HG03442 (cell line): ENCODE data around the gene FAM9C.
"Not testable (repeated sequence)": the region's sequence is repeated elsewhere in the genome, so short reads cannot be mapped to it uniquely, and the experiment has no call there.

Experiments
- ATAC-seq: cut with Tn5 transposase; IDR thresholded peaks from one replicate; pipeline ENCODE4 v1.9.1; 2021; ENCODE audit warnings: mild to moderate bottlenecking, moderate library complexity; ENCODE audit not compliant: unreplicated experiment

FAM9C gene

GRCh38 chrX:13076176-13076961 is 31.9 kb upstream of the FAM9C start:
- ATAC-seq: peak; percentile 74

GRCh38 chrX:13074297-13075262 is 30.2 kb upstream of the FAM9C start:
- ATAC-seq: peak; percentile 70

DNA sequence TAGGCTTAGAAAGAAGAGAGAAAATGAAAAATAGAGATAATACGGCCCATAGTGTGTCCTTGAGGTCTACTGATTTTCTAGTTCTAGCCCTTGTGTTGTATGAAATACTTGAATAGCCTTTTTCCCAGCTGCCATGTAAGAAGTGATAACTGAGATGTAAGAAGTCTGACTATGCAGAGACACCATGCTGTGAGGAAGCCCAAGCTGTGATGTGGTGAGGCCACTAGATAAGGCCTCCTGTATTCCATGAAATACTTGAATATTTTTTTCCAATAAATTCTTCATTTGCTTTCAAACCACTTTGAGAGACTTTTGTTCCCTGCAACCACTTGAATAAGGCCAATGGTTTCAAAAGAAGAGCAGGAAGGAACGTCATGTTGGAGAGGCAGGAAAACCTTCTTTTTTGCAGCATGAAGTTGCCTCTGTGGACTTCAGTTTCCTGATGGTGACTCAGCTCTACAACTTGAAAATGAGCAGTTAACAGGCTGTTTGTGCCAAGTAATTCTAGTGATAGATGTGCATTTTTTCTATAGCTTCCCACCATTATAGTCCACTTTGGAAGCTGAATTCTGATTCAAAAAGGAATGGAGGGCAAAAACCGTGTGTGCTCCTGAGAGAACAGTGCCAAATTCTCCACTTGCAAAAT is 25.5 kb upstream of the FAM9C start:
- no peak for ATAC-seq

DNA sequence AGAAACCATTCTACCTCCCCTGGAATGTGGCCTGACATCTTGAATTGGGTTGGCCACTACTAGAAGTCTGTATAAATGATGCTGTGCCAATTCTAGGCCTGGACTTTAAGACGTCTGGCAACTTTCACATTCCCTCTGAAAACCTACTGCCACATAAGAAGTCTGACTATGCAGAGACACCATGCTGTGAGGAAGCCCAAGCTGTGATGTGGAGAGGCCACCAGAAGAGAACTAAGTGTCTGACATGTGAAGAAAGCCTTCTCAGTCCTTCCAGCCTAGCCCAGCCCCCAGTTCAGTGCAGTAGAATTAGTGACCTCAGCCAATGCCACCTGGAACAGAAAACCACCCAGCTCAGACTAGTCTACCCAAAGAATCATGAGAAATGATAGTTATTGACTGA is 24.2 kb upstream of the FAM9C start:
- no peak for ATAC-seq

- no peak for ATAC-seq
These were observed 23.4 kb upstream of the FAM9C start for GRCh38 chrX:13067773-13068172.

GRCh38 chrX:13066391-13066790 is 22.0 kb upstream of the FAM9C start:
- ATAC-seq: no peak

GRCh38 chrX:13064599-13065143 is 20.3 kb upstream of the FAM9C start:
- ATAC-seq: no peak

- not testable (repeated sequence) for ATAC-seq
These were observed 18.7 kb upstream of the FAM9C start for GRCh38 chrX:13063124-13063523.

DNA sequence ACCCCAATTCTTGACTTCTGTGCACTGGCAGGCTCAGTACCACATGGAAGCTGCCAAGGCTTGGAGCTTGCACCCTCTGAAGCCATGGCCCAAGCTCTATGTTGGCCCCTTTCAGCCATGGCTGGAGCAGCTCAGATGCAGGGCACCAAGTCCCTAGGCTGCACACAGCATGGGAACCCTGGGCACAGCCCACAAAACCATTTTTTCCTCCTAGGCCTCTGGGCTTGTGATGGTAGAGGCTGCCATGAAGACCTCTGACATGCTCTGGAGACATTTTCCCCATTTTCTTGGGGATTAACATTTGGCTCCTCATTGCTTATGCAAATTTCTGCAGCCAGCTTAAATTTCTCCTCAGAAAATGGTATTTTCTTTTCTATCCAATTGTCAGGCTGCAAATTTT is 17.9 kb upstream of the FAM9C start:
- not testable (repeated sequence) for ATAC-seq

DNA sequence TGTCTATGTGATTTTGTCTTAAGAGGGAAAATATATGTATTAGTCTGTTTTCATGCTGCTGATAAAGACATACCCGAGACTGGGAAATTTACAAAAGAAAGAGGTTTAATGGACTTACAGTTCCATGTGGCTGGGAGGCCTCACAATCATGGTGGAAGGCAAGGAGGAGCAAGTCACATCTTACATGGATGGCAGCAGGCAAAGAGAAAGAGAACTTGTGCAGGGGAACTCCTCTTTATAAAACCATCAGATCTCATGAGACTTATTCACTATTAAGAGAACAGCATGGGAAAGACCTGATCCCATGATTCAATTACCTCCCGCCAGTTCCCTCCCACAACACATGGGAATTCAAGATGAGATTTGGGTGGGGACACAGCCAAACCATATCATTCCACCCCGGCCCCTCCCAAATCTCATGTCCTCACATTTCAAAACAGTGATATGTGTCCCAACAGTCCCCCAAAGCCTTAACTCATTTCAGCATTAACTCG is 16.8 kb upstream of the FAM9C start:
- not testable (repeated sequence) for ATAC-seq

DNA sequence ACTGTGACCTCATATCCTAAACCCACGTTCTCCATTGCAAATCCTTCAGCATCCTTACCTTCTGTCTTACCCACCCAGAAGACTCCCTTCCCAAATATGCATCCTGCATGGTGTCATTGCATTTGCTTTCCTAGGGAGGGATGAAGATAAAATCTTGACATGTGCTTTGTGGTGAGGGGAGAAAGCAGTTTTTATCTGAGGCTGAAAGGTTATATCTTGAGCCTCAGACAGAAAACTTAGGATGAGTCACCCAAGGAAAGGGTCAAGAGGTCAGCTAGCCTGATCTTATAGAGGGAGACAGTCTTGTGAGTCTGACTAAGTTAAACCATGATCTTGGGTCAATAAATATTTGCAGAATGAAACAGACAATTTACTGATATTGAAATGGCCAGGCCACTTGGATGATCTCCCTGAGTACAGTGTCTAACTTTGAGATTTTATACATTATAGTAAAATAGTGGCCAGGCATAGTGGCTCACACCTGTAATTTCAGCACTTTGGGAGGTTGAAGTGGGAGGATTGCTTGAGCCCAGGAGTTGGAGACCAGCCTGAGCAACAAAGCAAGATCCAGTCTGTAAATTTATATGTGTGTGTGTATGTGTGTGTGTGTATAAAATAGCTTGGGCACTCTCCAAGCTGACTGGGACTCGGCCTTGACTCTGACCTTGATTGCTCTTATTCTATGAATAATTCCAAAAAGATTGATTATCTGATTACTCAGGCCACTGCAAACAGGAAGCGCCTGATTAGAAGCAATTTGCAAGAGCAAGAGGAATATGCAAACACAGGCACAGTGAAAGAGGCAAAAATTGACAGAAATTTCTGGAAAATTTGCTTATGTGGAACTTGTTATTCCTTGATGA is 15.4 kb upstream of the FAM9C start:
- ATAC-seq: no peak

- peak; percentile 67 for ATAC-seq
These were observed 11.1 kb upstream of the FAM9C start for GRCh38 chrX:13055486-13055885.

- ATAC-seq: no peak
These were observed 8.8 kb upstream of the FAM9C start for GRCh38 chrX:13053171-13053570.

DNA sequence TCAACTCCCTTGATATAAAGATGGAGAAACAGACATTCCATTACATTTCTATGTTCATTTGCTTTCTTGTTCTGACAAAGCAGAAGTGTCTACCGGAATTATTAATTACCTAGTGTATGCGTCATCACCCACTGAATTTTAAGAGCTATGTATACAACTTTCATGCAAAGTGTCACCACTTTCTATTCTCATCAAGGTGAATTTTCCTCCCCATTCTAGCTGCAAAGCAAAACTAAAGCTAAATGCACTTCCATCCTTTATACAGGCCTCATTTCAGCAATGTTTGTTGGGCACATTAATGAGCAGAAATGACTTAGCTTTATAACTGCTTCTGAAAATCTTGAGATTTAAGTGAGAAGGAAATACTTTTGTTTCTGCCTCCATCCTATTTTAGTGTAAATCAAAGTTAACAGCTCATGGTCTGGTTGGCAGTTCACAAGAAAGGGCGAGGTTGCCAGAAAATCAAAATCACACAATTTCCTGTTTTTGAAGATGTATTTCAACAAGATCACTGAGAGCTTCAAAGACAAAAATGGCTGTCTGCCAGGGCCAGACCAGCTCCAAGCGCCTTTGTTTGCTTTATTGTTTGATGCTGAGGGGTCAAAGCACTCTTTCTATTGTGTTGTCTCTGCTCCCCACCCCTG is 7.2 kb upstream of the FAM9C start:
- no peak for ATAC-seq

GRCh38 chrX:13051167-13051528 is 6.7 kb upstream of the FAM9C start:
- no peak for ATAC-seq

DNA sequence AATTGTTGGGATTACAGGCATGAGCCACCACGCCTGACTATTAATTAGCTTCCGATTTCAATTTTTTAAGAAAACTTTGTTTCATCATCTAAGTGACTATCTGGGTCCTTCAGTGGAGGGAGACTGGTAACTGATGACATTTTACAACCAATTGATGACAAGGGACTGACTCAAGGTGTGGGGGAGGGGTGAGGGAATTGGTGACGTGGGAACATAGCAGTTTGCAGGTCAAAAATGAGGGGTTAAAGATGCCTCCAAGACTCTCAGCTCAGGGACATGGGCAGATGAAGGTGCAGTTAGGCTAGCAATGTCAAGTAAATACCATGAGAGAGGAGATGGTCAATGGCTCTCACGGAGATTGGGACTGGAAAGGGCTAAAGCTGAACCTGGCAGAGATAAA is 5.7 kb upstream of the FAM9C start:
- ATAC-seq: no peak

DNA sequence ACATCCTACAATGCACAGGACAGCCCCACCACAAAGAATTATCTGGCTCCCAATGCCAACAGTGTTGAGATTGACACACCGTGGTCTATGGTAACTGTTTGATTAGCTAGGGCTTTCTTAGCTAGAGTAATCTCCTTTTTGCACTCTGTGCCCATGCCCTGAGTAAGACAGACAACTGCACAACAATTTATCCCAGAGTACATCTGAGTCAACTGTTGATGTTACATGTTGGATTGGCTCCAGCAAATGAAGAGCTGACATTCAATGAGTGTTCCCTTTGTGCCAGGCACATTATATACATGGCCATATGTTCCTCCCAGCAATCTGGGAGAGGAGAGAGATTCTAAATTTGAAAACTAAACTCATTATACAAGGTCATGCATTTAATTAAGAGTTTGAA is 3.9 kb upstream of the FAM9C start:
- no peak for ATAC-seq

DNA sequence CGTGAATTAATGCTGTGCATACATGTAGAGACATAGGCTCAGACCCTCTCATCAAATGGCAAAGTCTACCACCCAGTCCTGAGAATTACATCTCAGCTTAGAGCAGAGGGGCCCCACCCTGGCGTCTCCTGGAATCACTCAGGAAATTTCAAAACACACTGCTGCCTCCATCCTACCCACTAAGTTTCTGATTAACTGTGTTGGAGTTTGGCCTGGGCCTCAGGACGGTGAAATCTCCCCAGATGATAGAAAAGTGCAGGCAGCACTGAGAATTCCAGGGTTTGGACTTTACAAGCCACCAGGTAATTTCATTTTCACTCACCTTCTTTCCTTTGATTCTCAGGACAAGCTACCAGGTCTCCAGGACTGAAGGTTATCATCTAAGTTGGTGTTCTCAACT is 3.3 kb upstream of the FAM9C start:
- ATAC-seq: no peak

- ATAC-seq: no peak
These were observed 1.9 kb upstream of the FAM9C start for GRCh38 chrX:13046141-13046855.
